CD4-positive, CD25-positive, alpha-beta regulatory T cell (primary cell): ENCODE data around the gene CCDC86. TPM values are rescaled to one million over a fixed set of nuclear protein-coding genes. Genes with fewer than 3 reads are reported as not detected.

ENCODE experiments used
- ATAC-seq, 2 donors: fragments of 150-1000 bp; cut with Tn5 transposase; one replicate each; pipeline ENCODE4 v1.10.0; 2021; ENCODE audit warnings: low read depth in 2 of 2, moderate number of reproducible peaks in 2 of 2, moderate library complexity in 1 of 2
- DNase-seq, 3 donors: peaks; one replicate each; pipeline versions ENCODE4 v3.0.0 to v3.0.0-alpha.2; 2012 to 2022; ENCODE audit warnings: mixed read lengths in 1 of 3
- H3K27ac ChIP-seq: one replicate; pipeline ENCODE4 v1.7.0; 2013; ENCODE audit warnings: mild to moderate bottlenecking, low read length; ENCODE audit not compliant: insufficient read depth, poor library complexity, severe bottlenecking
- H3K27me3 ChIP-seq: one replicate; pipeline ENCODE4 v1.7.0; 2013; ENCODE audit warnings: low read length; ENCODE audit not compliant: control insufficient read depth, insufficient read depth
- H3K36me3 ChIP-seq: one replicate; pipeline ENCODE4 v1.7.0; 2013; ENCODE audit warnings: mild to moderate bottlenecking, low read length, moderate library complexity; ENCODE audit not compliant: control insufficient read depth, insufficient read depth
- H3K4me1 ChIP-seq: 2 replicates; pipeline ENCODE4 v1.7.0; 2013; ENCODE audit warnings: mild to moderate bottlenecking, low read length; ENCODE audit not compliant: insufficient read depth, control insufficient read depth, poor library complexity, severe bottlenecking
- H3K4me3 ChIP-seq: one replicate; pipeline ENCODE4 v1.7.0; 2013; ENCODE audit warnings: low read depth, mild to moderate bottlenecking, low read length, moderate library complexity
- H3K9me3 ChIP-seq, 2 experiments: 1 replicate in 1 of 2; 2 replicates in 1 of 2; pipeline ENCODE4 v1.7.0; 2013; ENCODE audit warnings: low read length in 2 of 2, mild to moderate bottlenecking in 1 of 2, moderate library complexity in 1 of 2; ENCODE audit not compliant: control insufficient read depth in 2 of 2
- H3K27ac Mint-ChIP-seq, 3 donors: one replicate each; pipeline ENCODE4 v1.8.0; 2020 to 2022; ENCODE audit warnings: mild to moderate bottlenecking in 3 of 3, mixed read lengths in 3 of 3, moderate library complexity in 2 of 3
- H3K27me3 Mint-ChIP-seq: one replicate; pipeline ENCODE4 v1.8.0; 2022; ENCODE audit warnings: mild to moderate bottlenecking, mixed read lengths
- H3K36me3 Mint-ChIP-seq: one replicate; pipeline ENCODE4 v1.8.0; 2020; ENCODE audit warnings: mixed read lengths
- H3K4me1 Mint-ChIP-seq, 4 donors: one replicate each; pipeline ENCODE4 v1.8.0; 2020 to 2022; ENCODE audit warnings: mixed read lengths in 4 of 4, mild to moderate bottlenecking in 1 of 4
- H3K4me3 Mint-ChIP-seq, 4 donors: one replicate each; pipeline ENCODE4 v1.8.0; 2020 to 2022; ENCODE audit warnings: mild to moderate bottlenecking in 4 of 4, mixed read lengths in 4 of 4, moderate library complexity in 3 of 4
- H3K9me3 Mint-ChIP-seq, 7 donors: one replicate each; pipeline ENCODE4 v1.8.0; 2020 to 2022; ENCODE audit warnings: mixed read lengths in 7 of 7, mild to moderate bottlenecking in 3 of 7, moderate library complexity in 2 of 7
- polyA plus RNA-seq, 4 donors: library from polyadenylated mRNA; unstranded; fragments of 300-500 nt; fragmentation: Illumina TruSeq; gene quantifications; one replicate each; pipeline ENCODE4 v1.2.3, GENCODE V29; 2021
- total RNA-seq: library from RNA; stranded (reverse); gene quantifications from one replicate; pipeline ENCODE4 v1.2.3, GENCODE V29; 2022

The CCDC86 gene, protein sequence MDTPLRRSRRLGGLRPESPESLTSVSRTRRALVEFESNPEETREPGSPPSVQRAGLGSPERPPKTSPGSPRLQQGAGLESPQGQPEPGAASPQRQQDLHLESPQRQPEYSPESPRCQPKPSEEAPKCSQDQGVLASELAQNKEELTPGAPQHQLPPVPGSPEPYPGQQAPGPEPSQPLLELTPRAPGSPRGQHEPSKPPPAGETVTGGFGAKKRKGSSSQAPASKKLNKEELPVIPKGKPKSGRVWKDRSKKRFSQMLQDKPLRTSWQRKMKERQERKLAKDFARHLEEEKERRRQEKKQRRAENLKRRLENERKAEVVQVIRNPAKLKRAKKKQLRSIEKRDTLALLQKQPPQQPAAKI
- total RNA-seq, result 12.2 TPM
- polyA plus RNA-seq, result 10 to 100 TPM in 1 of 4 donors, 1 to 10 TPM in 3; 7.0 to 12.8 (median 8.4) TPM

DNA sequence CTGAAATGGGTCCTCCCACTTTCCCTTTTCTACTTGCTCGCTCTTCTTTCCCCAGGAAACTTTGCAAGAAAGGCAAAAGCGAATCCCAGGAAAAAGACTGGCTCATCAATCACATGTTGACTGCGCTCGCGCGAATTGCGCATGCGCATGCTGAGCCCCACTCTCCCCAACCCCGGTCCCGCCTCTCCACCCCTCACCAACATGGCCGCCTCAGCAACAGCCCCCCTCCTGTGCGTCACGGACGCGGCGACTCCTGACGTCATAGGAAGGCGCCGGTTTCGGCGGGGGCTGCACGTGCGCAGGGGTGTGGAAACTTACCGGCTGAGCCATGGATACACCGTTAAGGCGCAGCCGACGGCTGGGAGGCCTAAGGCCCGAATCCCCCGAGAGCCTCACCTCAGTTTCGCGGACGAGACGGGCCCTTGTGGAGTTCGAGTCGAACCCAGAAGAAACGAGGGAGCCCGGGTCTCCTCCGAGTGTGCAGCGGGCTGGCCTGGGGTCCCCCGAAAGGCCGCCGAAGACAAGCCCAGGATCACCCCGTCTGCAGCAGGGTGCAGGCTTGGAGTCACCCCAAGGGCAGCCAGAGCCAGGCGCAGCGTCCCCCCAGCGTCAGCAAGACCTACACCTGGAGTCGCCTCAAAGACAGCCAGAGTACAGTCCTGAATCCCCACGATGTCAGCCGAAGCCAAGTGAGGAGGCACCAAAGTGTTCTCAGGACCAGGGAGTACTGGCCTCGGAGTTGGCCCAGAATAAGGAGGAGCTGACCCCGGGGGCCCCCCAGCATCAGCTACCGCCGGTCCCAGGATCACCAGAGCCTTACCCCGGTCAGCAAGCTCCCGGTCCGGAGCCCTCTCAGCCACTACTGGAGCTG lies at the start of gene CCDC86:
Gene CCDC86 (plus strand): TSS at position 317 of the 871 bp plus-strand sequence. CDS start 12 bp downstream, at position 329.
- no peaks in the 10 kb centered on the region for H3K9me3 Mint-ChIP-seq
- peak within 1 kb of the TSS; percentile 85 to 96 (median 91) for H3K4me3 Mint-ChIP-seq
- Histone ChIP-seq H3K9me3 (no peaks in the 10 kb centered on the region), H3K4me1 (peaks cover 38% of the 10 kb centered on the region), H3K27me3 (no peaks in the 10 kb centered on the region), H3K36me3 (no peaks in the 10 kb centered on the region), H3K27ac (peak within 1 kb of the TSS; percentile 74), H3K4me3 (peak within 1 kb of the TSS; percentile 84)
- peaks cover 5% of the 10 kb centered on the region for H3K27me3 Mint-ChIP-seq
- peak within 1 kb of the TSS; percentile 93 to 99 (median 97) for H3K27ac Mint-ChIP-seq
- peak; percentile 92 for ATAC-seq
- H3K36me3 Mint-ChIP-seq, result no peaks in the 10 kb centered on the region
- DNase-seq, result peak; percentile 96 to 98 (median 97)
- H3K4me1 Mint-ChIP-seq, result peaks cover 4 to 58% (median 33%) of the 10 kb centered on the region in 4 donors

GRCh38 chr11:60792521-60792920 lies 49.4 kb upstream of the CCDC86 start:
- no peak overlapping the region for H3K4me3 ChIP-seq
- no peak for ATAC-seq

GRCh38 chr11:60795291-60795690 lies 46.6 kb upstream of the CCDC86 start:
- H3K4me3 ChIP-seq, result no peak overlapping the region
- H3K27ac Mint-ChIP-seq, result no peak overlapping the region

More at GRCh38 chr11:60792521-60792920, 49.4 kb upstream of the CCDC86 start:
- no peaks in the 10 kb centered on the region for H3K36me3 Mint-ChIP-seq
- no peaks in the 10 kb centered on the region for H3K27me3 ChIP-seq
- H3K27ac Mint-ChIP-seq, result no peak overlapping the region
- H3K27ac ChIP-seq, result no peak overlapping the region
- no peak for DNase-seq
- H3K27me3 Mint-ChIP-seq, result peaks cover 6% of the 10 kb centered on the region
- no peaks in the 10 kb centered on the region for H3K9me3 Mint-ChIP-seq
- no peaks in the 10 kb centered on the region for H3K9me3 ChIP-seq
- no peak overlapping the region for H3K4me3 Mint-ChIP-seq
- H3K4me1 ChIP-seq, result no peaks in the 10 kb centered on the region
- no peaks in the 10 kb centered on the region for H3K36me3 ChIP-seq
- no peaks in the 10 kb centered on the region for H3K4me1 Mint-ChIP-seq

GRCh38 chr11:60797846-60798630 lies 43.9 kb upstream of the CCDC86 start:
- no peak overlapping the region for H3K27ac ChIP-seq
- DNase-seq, result no peak
- H3K4me3 Mint-ChIP-seq, result no peak overlapping the region
- no peak overlapping the region for H3K4me3 ChIP-seq
- H3K36me3 ChIP-seq, result no peaks in the 10 kb centered on the region
- no peaks in the 10 kb centered on the region for H3K27me3 ChIP-seq
- no peaks in the 10 kb centered on the region for H3K9me3 Mint-ChIP-seq
- H3K27ac Mint-ChIP-seq, result no peak overlapping the region
- H3K4me1 ChIP-seq, result no peaks in the 10 kb centered on the region
- H3K27me3 Mint-ChIP-seq, result peaks cover 4% of the 10 kb centered on the region
- H3K9me3 ChIP-seq, result no peaks in the 10 kb centered on the region
- no peaks in the 10 kb centered on the region for H3K36me3 Mint-ChIP-seq
- no peak for ATAC-seq
- H3K4me1 Mint-ChIP-seq, result no peaks in the 10 kb centered on the region

More at GRCh38 chr11:60795291-60795690, 46.6 kb upstream of the CCDC86 start:
- H3K27me3 ChIP-seq, result no peaks in the 10 kb centered on the region
- Mint-ChIP-seq H3K9me3 (no peaks in the 10 kb centered on the region), H3K4me1 (no peaks in the 10 kb centered on the region), H3K4me3 (no peak overlapping the region), H3K27me3 (peaks cover 4% of the 10 kb centered on the region), H3K36me3 (no peaks in the 10 kb centered on the region)
- ATAC-seq (no peak), DNase-seq (no peak)
- H3K36me3 ChIP-seq, result no peaks in the 10 kb centered on the region
- H3K9me3 ChIP-seq, result no peaks in the 10 kb centered on the region
- H3K27ac ChIP-seq, result no peak overlapping the region
- H3K4me1 ChIP-seq, result no peaks in the 10 kb centered on the region

- Mint-ChIP-seq H3K27me3 (peaks cover 4% of the 10 kb centered on the region), H3K4me1 (no peaks in the 10 kb centered on the region), H3K36me3 (no peaks in the 10 kb centered on the region), H3K9me3 (no peaks in the 10 kb centered on the region), H3K4me3 (no peak overlapping the region), H3K27ac (no peak overlapping the region)
- no peaks in the 10 kb centered on the region for H3K36me3 ChIP-seq
- DNase-seq (no peak), ATAC-seq (no peak)
- no peaks in the 10 kb centered on the region for H3K9me3 ChIP-seq
- no peak overlapping the region for H3K27ac ChIP-seq
- H3K4me1 ChIP-seq, result no peaks in the 10 kb centered on the region
- no peak overlapping the region for H3K4me3 ChIP-seq
- H3K27me3 ChIP-seq, result no peaks in the 10 kb centered on the region
These were observed 43.3 kb upstream of the CCDC86 start for GRCh38 chr11:60798631-60799030.

DNA sequence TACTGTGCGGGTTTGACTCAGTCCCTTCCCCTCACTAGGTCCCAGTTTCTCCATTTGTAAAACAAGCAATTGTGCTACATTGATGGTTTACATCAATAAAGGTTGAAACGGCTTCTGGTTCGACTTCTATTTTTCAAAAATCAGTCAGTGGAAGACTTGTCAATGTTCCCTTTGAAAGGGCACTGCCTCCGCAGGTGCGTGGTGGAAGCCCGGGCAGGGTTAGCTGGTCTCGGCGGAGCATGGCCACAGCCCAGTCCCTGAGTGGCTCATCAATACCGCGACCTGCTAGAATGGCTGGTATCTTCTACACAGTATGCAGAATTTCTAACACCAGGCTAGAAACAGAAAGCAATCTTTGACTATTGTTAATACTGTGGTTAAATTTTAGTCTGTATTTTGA lies 40.7 kb upstream of the CCDC86 start:
- Mint-ChIP-seq H3K4me1 (no peaks in the 10 kb centered on the region), H3K4me3 (no peak overlapping the region), H3K27me3 (peaks cover 14% of the 10 kb centered on the region), H3K27ac (no peak overlapping the region), H3K9me3 (no peaks in the 10 kb centered on the region), H3K36me3 (no peaks in the 10 kb centered on the region)
- DNase-seq (no peak), ATAC-seq (no peak)
- Histone ChIP-seq H3K27ac (no peak overlapping the region), H3K4me1 (no peaks in the 10 kb centered on the region), H3K36me3 (no peaks in the 10 kb centered on the region), H3K27me3 (no peaks in the 10 kb centered on the region), H3K9me3 (no peaks in the 10 kb centered on the region), H3K4me3 (no peak overlapping the region)

- ATAC-seq, result no peak
- H3K27ac ChIP-seq, result no peak overlapping the region
- no peak overlapping the region for H3K27ac Mint-ChIP-seq
These were observed 38.5 kb upstream of the CCDC86 start for GRCh38 chr11:60803273-60803936.

More at GRCh38 chr11:60803273-60803936, 38.5 kb upstream of the CCDC86 start:
- Histone ChIP-seq H3K9me3 (no peaks in the 10 kb centered on the region), H3K4me3 (no peak overlapping the region), H3K36me3 (no peaks in the 10 kb centered on the region), H3K27me3 (no peaks in the 10 kb centered on the region), H3K4me1 (no peaks in the 10 kb centered on the region)
- Mint-ChIP-seq H3K9me3 (peaks cover 0 to 2% (median 0%) of the 10 kb centered on the region in 7 donors), H3K36me3 (no peaks in the 10 kb centered on the region), H3K4me1 (no peaks in the 10 kb centered on the region), H3K27me3 (peaks cover 14% of the 10 kb centered on the region), H3K4me3 (no peak overlapping the region)
- DNase-seq, result no peak
